GM21528 (cell line): Measurements from ENCODE around the gene DOCK10.

Experiments used
- ATAC-seq: cut with Tn5 transposase; IDR thresholded peaks from one replicate; pipeline ENCODE4 v1.9.1; 2021; ENCODE audit warnings: mild to moderate bottlenecking, moderate library complexity; ENCODE audit not compliant: unreplicated experiment, low FRiP score

Gene DOCK10

GRCh38 chr2:224747765-224748164 is 294.5 kb downstream of the DOCK10 start:
- no peak for ATAC-seq

- ATAC-seq: no peak
These were observed 306.0 kb downstream of the DOCK10 start for GRCh38 chr2:224736227-224736626.

- ATAC-seq: no peak
These were observed 307.3 kb downstream of the DOCK10 start for GRCh38 chr2:224734949-224735348.

GRCh38 chr2:224731665-224732064 is 310.6 kb downstream of the DOCK10 start:
- ATAC-seq: no peak

- no peak for ATAC-seq
These were observed 312.8 kb downstream of the DOCK10 start for GRCh38 chr2:224729435-224729834.

DNA sequence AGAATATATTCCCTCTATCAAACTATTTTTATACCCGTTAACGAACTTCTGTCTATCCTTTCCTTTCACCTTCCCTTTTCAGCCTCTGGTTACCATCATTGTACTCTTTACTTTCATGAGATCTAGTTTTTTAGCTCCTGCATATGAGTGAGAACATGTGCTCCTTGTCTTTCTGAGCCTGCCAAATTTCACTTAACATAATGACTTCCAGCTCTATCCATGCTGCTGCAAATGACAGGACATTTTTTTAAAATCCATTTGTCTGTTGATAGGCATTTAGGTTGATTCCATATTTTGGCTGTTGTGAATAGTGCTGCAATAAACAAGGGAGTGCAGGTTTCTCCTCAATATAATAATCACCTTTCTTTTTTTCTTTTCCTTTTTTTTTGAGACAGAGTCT is 317.9 kb downstream of the DOCK10 start:
- no peak for ATAC-seq

- ATAC-seq: no peak
These were observed 318.6 kb downstream of the DOCK10 start for GRCh38 chr2:224723586-224724217.

DNA sequence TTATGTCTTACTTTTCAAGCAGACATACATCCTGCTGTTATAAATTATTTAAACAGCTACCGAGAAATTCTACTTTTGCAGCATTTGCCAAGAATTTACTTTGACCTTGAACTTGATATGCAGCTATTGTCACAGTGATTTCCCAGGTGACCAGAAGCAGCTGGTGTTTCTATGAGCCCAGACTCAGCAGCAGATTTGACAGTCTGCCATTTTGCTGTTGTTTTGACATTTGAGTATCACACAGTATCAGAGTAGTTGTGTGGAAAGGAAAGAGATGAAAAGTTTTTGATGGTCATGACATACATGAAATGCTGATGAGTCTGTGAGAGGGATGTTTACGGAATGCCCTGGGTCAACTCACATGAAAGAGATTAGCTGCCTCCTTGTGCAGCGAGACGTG is 319.5 kb downstream of the DOCK10 start:
- no peak for ATAC-seq

DNA sequence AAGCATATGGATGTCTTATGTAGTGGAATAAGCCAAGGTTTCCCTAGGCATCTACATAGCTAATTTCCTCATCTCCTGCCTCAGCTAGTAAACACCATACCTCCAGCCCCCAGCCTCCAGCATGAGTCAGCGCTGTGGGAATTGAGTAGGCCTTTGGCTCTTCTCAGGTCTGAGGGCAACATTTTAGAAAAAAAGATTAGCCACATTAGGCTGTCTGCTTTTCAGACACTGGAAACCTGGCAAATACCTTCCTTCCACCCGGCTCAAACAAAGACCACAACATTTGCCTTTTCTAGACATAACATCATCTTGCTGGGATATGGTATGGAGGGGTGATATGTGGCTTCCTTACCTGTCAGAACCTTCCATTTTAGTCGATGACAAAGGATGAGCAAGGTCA is 320.0 kb downstream of the DOCK10 start:
- no peak for ATAC-seq

GRCh38 chr2:224716921-224717320 is 325.3 kb downstream of the DOCK10 start:
- ATAC-seq: no peak

DNA sequence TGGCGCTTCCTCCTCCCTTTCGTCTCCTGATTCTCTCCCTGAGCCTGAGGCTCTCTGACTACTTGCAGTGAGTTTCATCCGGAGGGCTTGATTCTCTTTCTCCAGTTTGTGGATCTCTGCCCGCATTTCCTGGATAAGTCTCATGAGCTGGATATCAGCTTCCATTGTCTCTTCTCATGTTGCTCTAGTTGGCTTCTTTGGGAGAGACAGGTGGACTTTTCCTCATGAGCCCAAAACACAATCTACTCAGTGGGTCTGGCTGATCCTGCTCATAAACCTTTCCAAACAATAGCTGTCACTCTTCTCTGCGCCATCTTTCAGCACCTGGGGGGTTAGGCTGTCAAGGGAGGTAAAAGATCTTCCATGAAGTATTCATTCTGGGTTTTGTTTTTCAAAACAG is 326.1 kb downstream of the DOCK10 start, which contains the start of gene CCDC195:
CCDC195 (minus strand) TSS at position 165 of the 400 bp plus-strand sequence; CDS start at position 165, 0 bp downstream.
- no peak for ATAC-seq
